Breast epithelium (tissue), 4 donors: ENCODE results near the gene CDC26. TPM values are rescaled to one million over a fixed set of nuclear protein-coding genes. Genes with fewer than 3 reads are reported as not detected.
A peak's percentile ranks its signal among the peaks of the same experiment; 100 is the strongest.

ENCODE experiments used
- DNase-seq, 2 donors: peaks; one replicate each; pipeline ENCODE4 v3.0.0-alpha.2; 2019; ENCODE audit warnings: low spot score in 2 of 2
- H3K27ac ChIP-seq, 2 donors: fragments of 200-600 bp; sonication (generic) in 1 of 2; one replicate each; pipeline ENCODE4 v1.5.1; 2016 to 2019; ENCODE audit warnings: mild to moderate bottlenecking in 1 of 2
- H3K27me3 ChIP-seq, 2 donors: fragments of 200-600 bp; sonication (generic) in 1 of 2; one replicate each; pipeline versions ENCODE4 v1.5.1 to v1.6.0; 2017 to 2019; ENCODE audit warnings: control low read depth in 1 of 2, mild to moderate bottlenecking in 1 of 2
- H3K36me3 ChIP-seq: fragments of 200-600 bp; one replicate; pipeline ENCODE4 v1.5.1; 2019
- H3K4me1 ChIP-seq, 2 donors: fragments of 200-600 bp; sonication (generic); one replicate each; pipeline ENCODE4 v1.5.1; 2016 to 2019; ENCODE audit warnings: control low read depth in 1 of 2
- H3K4me3 ChIP-seq, 3 donors: fragments of 200-600 bp; sonication (generic); 1 replicate in 2 of 3; 2 replicates in 1 of 3; pipeline ENCODE4 v1.5.1; 2016 to 2019; ENCODE audit warnings: mild to moderate bottlenecking in 3 of 3, moderate library complexity in 2 of 3
- H3K9me3 ChIP-seq, 2 donors: fragments of 200-600 bp; sonication (generic) in 1 of 2; one replicate each; pipeline ENCODE4 v1.5.1; 2016 to 2019; ENCODE audit warnings: control low read depth in 1 of 2
- CTCF ChIP-seq, 3 donors: fragments of 450-650 bp; IDR thresholded peaks; one replicate each; pipeline ENCODE4 v1.5.1; 2016 to 2017; ENCODE audit warnings: antibody characterized with exemption in 3 of 3, mild to moderate bottlenecking in 3 of 3, moderate library complexity in 3 of 3
- POLR2A ChIP-seq: fragments of 450-650 bp; IDR thresholded peaks from one replicate; pipeline ENCODE4 v1.6.1; 2016; ENCODE audit warnings: antibody characterized with exemption, mild to moderate bottlenecking, moderate library complexity
- POLR2AphosphoS5 ChIP-seq, 3 donors: sonication (generic); formaldehyde crosslinking; IDR thresholded peaks; one replicate each; pipeline ENCODE4 v1.6.1; 2017; ENCODE audit warnings: antibody characterized with exemption in 3 of 3
- intact Hi-C: fragments of 100-400 bp; cut with DNase I; formaldehyde crosslinking; loops from one replicate; pipeline ENCODE4 v1.15.1; 2023; ENCODE audit warnings: low total_unique reads
- total RNA-seq, 3 donors: library from RNA; depleted of rRNA; stranded (reverse); fragments of >200 nt; gene quantifications; one replicate each; pipeline ENCODE4 v1.1.0, GENCODE V29; 2016

The CDC26 gene
- total RNA-seq, 3 donors from 2014 or later = 32.0 to 46.2 (median 39.1) TPM

- TF ChIP-seq POLR2AphosphoS5 (IDR thresholded peaks at IDR 0.05) (no peak), POLR2A (no peak), CTCF (IDR thresholded peaks at IDR 0.05) (no peak)
- Histone ChIP-seq H3K9me3 (no peaks in the 10 kb centered on the region), H3K36me3 (no peaks in the 10 kb centered on the region), H3K4me3 (no peak overlapping the region), H3K27me3 (no peaks in the 10 kb centered on the region), H3K27ac (no peak overlapping the region), H3K4me1 (peaks cover 0 to 6% of the 10 kb centered on the region in 2 donors)
- no peak for DNase-seq
- intact Hi-C loops = no loop called here
Observed at GRCh38 chr9:113231701-113232100, 43.7 kb downstream of the CDC26 start.

GRCh38 chr9:113228130-113228665 is 47.2 kb downstream of the CDC26 start:
- H3K36me3 ChIP-seq = no peaks in the 10 kb centered on the region
- H3K27ac ChIP-seq = no peak overlapping the region
- TF ChIP-seq POLR2AphosphoS5 (IDR thresholded peaks at IDR 0.05) = no peak
- TF ChIP-seq CTCF (IDR thresholded peaks at IDR 0.05) = no peak
- TF ChIP-seq POLR2A = no peak
- intact Hi-C loops = no loop called here
- H3K4me3 ChIP-seq = no peak overlapping the region
- H3K27me3 ChIP-seq = no peaks in the 10 kb centered on the region
- DNase-seq = no peak
- no peaks in the 10 kb centered on the region for H3K9me3 ChIP-seq
- H3K4me1 ChIP-seq = peaks cover 0 to 6% of the 10 kb centered on the region in 2 donors

DNA sequence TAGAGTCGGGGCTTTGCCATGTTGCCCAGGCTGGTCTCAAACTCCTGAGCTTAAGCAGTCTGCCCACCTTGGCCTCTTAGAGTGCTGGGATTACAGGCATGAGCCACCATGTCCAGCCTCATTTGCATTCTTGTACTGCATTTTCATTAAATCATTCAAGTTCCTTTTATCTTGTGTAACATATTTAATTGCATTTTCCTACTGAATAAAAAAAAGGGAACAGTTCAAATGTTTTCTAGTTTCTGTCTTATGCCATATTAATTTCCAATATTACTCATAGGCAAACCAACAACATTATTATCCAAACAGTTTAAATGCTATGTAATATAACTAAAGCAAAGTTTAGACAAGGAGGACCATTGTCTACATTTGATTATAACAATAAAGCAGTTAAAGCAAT is 47.9 kb downstream of the CDC26 start:
- H3K27ac ChIP-seq = no peak overlapping the region
- H3K4me1 ChIP-seq = peaks cover 0 to 2% of the 10 kb centered on the region in 2 donors
- no peaks in the 10 kb centered on the region for H3K36me3 ChIP-seq
- H3K9me3 ChIP-seq = no peaks in the 10 kb centered on the region
- DNase-seq = no peak
- TF ChIP-seq POLR2AphosphoS5 (IDR thresholded peaks at IDR 0.05) (no peak), POLR2A (no peak), CTCF (IDR thresholded peaks at IDR 0.05) (no peak)
- intact Hi-C loops = no loop called here
- H3K27me3 ChIP-seq = no peaks in the 10 kb centered on the region
- H3K4me3 ChIP-seq = no peak overlapping the region

GRCh38 chr9:113223963-113224362 is 51.4 kb downstream of the CDC26 start:
- Histone ChIP-seq H3K4me1 (peaks cover 6 to 11% of the 10 kb centered on the region in 2 donors), H3K27me3 (no peaks in the 10 kb centered on the region), H3K27ac (no peak overlapping the region), H3K36me3 (no peaks in the 10 kb centered on the region), H3K4me3 (no peak overlapping the region), H3K9me3 (no peaks in the 10 kb centered on the region)
- TF ChIP-seq CTCF (IDR thresholded peaks at IDR 0.05) = no peak
- no peak for TF ChIP-seq POLR2A
- TF ChIP-seq POLR2AphosphoS5 (IDR thresholded peaks at IDR 0.05) = no peak
- intact Hi-C loops = no loop called here
- DNase-seq = no peak

- peak overlapping the region; percentile 87 to 94 for H3K27ac ChIP-seq
- H3K36me3 ChIP-seq = no peaks in the 10 kb centered on the region
- no peaks in the 10 kb centered on the region for H3K27me3 ChIP-seq
- intact Hi-C loops = no loop called here
- DNase-seq = no peak
- H3K9me3 ChIP-seq = no peaks in the 10 kb centered on the region
- peak overlapping the region; percentile 74 to 97 (median 76) for H3K4me3 ChIP-seq
- peaks cover 6 to 11% of the 10 kb centered on the region in 2 donors for H3K4me1 ChIP-seq
- no peak for TF ChIP-seq POLR2A
- TF ChIP-seq CTCF (IDR thresholded peaks at IDR 0.05) = no peak
- no peak for TF ChIP-seq POLR2AphosphoS5 (IDR thresholded peaks at IDR 0.05)
Observed at GRCh38 chr9:113222482-113222841, 52.9 kb downstream of the CDC26 start.
